AG09319 (cell line): ENCODE data around the gene OTUD4.

Experiments used
- DNase-seq: peaks from one replicate; pipeline ENCODE4 v3.0.0-alpha.2; 2010; ENCODE audit warnings: low read depth; ENCODE audit errors: extremely low read depth
- TF ChIP-seq, protein P1 (sequence below): IDR thresholded peaks from 2 replicates; pipeline ENCODE4 v1.5.1; 2011; ENCODE audit warnings: low read depth, mild to moderate bottlenecking, inconsistent platforms, low read length, moderate library complexity

OTUD4 gene

GRCh38 chr4:145177906-145178538 lies 2.4 kb downstream of the OTUD4 start:
- no peak for DNase-seq
- TF ChIP-seq, protein P1, sequence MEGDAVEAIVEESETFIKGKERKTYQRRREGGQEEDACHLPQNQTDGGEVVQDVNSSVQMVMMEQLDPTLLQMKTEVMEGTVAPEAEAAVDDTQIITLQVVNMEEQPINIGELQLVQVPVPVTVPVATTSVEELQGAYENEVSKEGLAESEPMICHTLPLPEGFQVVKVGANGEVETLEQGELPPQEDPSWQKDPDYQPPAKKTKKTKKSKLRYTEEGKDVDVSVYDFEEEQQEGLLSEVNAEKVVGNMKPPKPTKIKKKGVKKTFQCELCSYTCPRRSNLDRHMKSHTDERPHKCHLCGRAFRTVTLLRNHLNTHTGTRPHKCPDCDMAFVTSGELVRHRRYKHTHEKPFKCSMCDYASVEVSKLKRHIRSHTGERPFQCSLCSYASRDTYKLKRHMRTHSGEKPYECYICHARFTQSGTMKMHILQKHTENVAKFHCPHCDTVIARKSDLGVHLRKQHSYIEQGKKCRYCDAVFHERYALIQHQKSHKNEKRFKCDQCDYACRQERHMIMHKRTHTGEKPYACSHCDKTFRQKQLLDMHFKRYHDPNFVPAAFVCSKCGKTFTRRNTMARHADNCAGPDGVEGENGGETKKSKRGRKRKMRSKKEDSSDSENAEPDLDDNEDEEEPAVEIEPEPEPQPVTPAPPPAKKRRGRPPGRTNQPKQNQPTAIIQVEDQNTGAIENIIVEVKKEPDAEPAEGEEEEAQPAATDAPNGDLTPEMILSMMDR: no peak

DNA sequence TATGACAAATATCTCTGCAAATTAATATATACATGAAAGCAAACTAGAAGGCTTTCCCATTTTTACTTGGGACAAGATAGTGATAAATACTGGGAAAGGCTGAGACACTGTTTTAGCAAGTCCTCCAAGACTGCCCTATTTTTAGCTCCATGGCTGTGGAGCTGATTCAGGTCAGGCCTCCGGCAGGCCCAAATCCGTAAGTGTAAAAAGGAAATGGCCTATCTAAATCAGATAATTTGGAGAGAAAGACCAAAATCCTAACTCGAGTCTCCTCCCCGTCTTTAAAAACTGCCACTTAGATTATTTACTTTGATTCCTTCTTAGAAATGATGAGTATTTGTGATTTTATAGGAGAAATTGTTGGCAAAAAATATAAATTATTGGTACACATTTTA lies 2.9 kb downstream of the OTUD4 start:
- TF ChIP-seq, protein P1: no peak
- DNase-seq: no peak

GRCh38 chr4:145176641-145177432 lies 3.6 kb downstream of the OTUD4 start:
- DNase-seq: no peak

GRCh38 chr4:145171911-145172310 lies 8.5 kb downstream of the OTUD4 start:
- no peak for DNase-seq
- TF ChIP-seq, protein P1: no peak

More at GRCh38 chr4:145176641-145177432, 3.6 kb downstream of the OTUD4 start:
- TF ChIP-seq, protein P1: no peak

DNA sequence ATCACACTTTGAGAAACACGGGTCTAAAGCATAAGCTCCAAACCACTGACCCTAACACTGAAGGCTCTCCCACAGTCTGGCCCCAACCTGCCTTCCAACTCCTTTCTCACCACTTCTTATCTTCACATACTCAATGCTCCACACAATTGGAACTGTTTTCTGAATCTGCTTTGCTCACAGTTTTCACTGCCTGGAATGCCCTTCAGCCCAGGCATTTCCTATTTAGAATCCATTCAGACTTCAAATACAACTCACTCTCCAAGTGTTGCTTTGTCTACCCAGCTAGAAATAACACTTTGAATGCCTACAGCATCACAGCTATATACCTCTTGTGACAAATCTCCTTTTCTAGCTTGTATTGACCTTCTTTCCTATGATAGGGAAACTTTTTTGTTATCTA lies 10.2 kb downstream of the OTUD4 start:
- TF ChIP-seq, protein P1: no peak

DNA sequence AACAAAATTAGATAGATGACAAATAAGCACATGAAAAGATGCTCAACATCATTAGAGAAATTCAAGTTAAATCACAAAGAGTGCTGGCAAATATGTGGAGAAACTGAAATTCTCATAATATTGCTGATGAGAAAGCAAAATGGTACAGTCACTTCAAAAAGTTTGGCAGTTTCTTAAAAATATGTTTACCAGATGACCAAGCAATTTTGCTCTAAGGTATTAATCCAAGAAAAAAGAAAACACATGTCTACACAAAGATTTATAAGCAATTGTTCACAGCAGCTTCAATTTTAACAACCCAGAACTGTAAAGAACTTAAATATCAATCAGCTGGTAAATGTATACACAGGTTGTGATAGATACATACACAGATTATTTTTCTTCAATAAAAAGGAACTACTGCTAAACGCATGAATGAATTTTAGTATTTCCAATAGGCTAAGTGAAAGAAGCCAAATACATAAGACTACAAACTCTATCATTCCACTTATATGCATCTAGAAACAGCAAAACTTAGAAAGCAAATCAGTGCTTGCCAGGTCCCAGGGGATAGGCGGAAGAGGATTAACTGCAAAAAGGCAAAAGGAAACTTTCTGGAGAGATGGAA lies 11.7 kb downstream of the OTUD4 start:
- DNase-seq: no peak
- TF ChIP-seq, protein P1: no peak

More for the DNA sequence above, 10.2 kb downstream of the OTUD4 start:
- no peak for DNase-seq

DNA sequence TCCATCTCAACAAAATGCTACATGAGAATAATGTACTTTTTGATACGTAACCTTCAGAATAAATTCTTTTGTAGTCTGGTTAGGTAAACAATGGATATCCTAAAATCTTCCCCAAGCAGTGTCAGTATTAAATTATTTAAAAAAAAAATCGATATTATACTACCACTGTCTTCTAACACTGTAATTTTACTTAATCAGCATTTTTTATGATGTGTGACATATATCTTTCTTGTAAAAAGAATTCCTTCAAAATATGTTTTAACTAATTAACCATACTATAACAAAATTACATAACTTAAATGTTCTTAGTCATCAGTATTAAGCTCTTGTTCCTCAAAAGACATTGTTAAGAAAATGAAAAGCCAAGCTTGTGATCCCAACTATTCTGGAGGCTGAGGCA lies 12.5 kb downstream of the OTUD4 start:
- DNase-seq: no peak
- TF ChIP-seq, protein P1: no peak
